ENCODE data around the gene ATL1.
A peak's percentile ranks its signal among the peaks of the same experiment; 100 is the strongest.
"Not testable (repeated sequence)": the region's sequence is repeated elsewhere in the genome, so short reads cannot be mapped to it uniquely, and the experiment has no call there.

Gene ATL1

DNA sequence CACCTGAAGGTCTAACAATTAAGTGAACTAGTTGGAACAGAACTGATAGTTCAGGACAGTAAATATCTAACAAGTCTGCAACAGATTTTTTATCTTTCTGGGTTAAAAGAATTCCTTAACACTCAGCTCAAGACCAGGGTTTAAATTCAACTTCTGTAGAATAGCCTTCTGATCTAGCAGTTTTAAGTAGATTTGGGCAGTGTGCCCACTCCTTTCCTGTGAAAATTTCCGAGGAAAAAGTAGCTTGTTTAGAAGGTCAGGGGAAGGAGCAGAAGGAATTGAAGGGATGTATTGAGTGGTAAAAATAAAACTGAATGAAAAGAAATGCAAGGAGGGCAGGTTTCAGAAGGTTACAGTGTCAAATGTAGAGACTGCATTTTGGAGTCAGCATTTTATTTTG, 45.8 kb downstream of the ATL1 start:
- no peak for DNase-seq

- DNase-seq = no peak
These were observed 46.5 kb downstream of the ATL1 start for GRCh38 chr14:50606468-50606867.

GRCh38 chr14:50607181-50607580, 47.2 kb downstream of the ATL1 start:
- DNase-seq = no peak

DNA sequence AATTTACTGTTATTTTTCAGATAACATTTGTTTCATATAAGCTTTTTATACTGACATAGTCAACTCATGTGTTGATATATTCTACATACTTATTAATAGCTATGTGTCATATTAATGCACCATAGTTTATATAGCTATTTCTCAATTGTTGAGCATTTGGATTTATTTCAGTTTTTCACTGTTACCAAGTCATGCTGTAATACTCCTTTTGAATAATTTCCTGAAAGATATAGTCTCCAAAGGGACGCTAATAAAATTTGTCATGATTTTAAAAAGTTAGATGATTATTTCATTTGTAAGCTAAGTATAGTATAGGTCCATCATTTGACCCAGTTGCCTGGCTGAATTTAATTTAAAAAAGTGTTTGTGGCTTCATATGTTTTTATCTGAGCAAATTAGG, 47.8 kb downstream of the ATL1 start:
- DNase-seq = no peak

- no peak for DNase-seq
These were observed 48.4 kb downstream of the ATL1 start for GRCh38 chr14:50608302-50608851.

DNA sequence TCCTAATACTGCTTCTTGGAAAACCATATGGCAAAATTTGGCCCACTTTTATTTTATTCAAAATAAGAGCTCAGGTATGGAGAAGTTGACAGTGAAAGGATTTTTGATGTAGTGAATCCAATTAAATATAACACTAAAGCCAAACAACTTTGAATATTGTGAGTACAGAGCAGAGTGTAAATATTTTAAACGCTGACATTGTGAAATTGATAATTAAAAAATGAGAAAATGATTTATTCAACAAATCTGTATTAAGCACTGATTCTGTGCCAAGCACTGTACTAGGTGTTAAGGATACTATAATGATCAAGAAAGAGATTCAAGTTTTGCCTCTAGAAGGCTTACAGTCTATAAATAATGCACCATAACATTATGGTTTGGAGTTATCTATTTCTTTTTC, 50.5 kb downstream of the ATL1 start:
- DNase-seq = no peak

GRCh38 chr14:50612806-50613205, 52.9 kb downstream of the ATL1 start:
- DNase-seq = no peak

DNA sequence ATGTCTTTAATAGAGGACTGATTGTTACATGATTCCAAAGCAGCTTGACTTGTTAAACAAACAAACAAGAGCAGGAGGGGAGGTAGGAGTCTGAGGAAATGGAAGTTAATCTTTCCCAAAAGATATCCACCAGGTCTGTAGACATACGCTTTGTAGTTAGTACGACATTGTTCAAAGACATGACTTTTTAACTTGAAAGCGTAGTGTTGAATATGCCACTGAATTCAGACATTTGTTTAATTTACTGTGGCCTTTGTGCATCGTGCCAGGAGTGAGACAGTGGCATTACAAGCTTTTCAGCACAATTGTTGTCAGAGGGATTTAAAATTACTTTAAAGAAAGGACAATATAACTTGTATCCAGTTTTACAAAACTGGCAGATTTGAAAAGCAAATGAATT, 55.1 kb downstream of the ATL1 start:
- no peak for DNase-seq

- DNase-seq = no peak
These were observed 55.6 kb downstream of the ATL1 start for GRCh38 chr14:50615552-50615951.

- no peak for DNase-seq
These were observed 56.3 kb downstream of the ATL1 start for GRCh38 chr14:50616275-50616674.

DNA sequence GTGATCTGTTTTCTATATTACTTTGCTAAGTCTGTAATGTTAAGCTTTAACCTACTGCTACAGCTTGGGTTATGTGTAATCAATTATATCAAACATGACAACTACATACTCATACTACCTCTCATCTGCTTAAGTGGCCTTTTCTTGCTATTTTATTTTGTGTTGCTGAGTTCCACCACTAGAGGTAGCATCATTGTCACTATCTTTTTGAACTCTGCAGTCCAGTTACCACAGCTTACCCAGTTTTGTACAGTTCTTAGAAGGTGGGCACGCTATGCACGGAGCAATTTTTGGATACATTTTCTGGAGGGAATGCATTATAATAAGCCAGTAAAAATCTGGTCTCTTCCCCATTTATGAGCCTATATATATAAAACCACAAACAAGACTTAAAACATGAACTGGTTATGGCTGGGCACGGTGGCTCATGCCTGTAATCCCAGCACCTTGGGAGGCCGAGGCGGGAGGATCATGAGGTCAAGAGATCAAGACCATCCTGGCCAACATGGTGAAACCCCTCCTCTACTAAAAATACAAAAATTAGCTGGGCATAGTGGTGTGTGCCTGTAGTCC, 59.7 kb downstream of the ATL1 start:
- DNase-seq = peak; percentile 52

DNA sequence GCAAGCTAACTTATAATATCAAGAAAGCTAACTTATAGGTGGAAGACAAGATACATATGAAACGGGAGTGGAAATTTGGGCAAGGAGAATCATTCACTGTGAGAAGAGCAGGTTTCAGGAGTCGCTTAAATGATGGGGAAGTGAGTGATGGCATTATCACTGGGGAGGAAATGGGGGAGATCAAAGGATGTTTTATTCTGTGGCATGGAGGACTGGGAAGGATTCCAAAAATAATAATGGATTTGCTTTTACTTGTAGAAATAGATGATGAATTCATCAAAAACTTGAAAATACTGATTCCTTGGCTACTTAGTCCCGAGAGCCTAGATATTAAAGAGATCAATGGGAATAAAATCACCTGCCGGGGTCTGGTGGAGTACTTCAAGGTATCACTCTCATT, 60.4 kb downstream of the ATL1 start:
- no peak for DNase-seq

GRCh38 chr14:50622978-50623377, 63.0 kb downstream of the ATL1 start:
- DNase-seq = no peak

DNA sequence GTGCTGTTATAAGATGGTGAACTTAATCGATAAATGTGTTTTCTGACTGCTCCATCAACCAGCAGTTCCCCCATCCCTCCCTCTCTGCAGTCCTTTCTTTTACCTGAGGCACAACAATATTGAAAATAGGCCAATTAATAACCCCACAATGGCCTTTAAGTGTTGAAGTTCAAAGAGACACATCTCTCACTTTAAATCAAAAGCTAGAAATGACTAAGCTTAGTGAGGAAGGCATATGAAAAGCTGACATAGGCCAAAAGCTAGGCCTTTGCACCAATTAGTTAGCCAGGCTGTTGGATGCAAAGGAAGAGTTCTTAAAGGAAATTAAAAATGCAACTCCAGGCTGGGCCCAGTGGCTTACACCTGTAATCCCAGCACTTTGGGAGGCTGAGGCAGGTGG, 64.5 kb downstream of the ATL1 start:
- DNase-seq = no peak

- not testable (repeated sequence) for DNase-seq
These were observed 65.0 kb downstream of the ATL1 start for GRCh38 chr14:50624947-50625346.

DNA sequence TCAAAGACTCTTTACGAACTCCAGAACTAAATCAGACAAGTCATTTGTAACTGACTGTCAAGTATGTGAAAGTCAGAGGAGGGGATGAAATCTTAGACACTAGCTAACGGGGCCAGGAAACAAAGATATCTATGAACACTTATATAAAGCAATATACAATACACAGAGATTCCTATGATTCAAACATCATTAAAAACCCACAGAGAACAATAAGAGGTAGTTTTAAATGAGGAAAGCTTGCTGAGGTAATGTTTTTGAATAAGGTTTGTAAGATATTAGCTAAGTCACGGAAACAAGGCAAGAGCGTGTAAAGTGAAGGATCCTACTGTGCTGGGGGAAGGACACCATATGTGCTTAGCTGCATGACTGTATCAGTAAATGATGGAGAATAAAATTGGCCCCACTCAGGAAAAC, 71.5 kb downstream of the ATL1 start:
- no peak for DNase-seq

- DNase-seq = no peak
These were observed 74.0 kb downstream of the ATL1 start for GRCh38 chr14:50633954-50634353.

DNA sequence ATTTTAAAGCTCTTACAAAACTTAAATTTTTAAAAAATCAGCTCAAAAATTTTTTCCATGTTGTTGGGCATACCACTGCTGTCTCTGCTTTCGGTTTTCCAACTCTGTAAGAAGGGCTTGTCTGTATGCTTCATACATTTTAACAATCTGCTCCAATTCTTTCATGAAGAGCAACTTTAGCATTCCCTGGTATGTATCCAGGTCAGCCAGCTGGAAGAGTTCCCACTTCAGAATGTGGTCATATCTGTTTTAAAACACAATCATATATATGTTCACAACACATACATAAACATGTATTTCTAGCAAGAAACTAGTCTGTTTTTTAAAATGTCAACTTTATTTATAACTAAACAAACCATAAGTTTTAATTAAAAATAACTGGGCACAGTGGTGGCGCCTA, 75.2 kb downstream of the ATL1 start:
- no peak for DNase-seq

GRCh38 chr14:50647282-50647681, 87.3 kb downstream of the ATL1 start:
- DNase-seq = no peak

GRCh38 chr14:50647753-50648152, 87.8 kb downstream of the ATL1 start:
- no peak for DNase-seq

DNA sequence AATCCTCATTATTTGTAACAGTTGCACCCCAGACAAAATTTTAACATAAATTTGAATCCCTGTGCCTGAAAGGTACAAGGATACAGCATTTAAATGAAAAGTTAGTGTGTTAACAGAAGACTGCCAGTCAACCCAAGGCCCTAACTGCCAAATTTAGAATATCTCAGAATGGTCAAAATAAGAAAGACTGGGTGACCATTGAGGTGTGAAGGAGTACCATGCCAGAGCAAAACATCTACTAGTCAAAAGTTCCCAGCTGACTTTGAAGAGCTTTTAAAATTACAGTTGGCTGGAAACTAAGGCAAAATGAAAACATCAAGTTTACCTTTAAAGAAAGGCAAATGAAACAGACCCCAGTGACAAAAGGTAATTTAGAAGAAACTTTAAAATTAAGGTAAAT, 89.7 kb downstream of the ATL1 start:
- no peak for DNase-seq

- DNase-seq = no peak
These were observed 96.8 kb downstream of the ATL1 start for GRCh38 chr14:50656776-50657175.

- DNase-seq = no peak
These were observed 97.8 kb downstream of the ATL1 start for GRCh38 chr14:50657753-50658152.

DNA sequence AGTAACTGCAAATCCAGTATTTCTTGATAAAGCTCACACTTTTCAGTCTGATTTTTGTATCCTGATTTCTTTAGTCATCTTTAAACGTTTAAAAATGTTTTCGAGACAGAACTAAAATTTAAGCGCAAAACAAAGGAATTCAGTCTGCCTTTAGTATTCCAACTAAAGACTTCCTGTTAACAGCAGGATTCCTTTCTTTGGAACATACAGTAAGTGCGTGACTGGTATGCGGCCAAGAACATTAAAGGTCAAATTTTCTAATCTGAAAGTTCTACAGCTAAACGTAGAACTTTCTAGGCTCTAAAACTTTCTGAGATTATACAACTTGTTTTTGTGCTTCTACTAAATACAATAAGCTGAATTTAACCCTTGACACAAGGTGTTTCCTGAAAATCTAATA, 98.3 kb downstream of the ATL1 start:
- DNase-seq = no peak

DNA sequence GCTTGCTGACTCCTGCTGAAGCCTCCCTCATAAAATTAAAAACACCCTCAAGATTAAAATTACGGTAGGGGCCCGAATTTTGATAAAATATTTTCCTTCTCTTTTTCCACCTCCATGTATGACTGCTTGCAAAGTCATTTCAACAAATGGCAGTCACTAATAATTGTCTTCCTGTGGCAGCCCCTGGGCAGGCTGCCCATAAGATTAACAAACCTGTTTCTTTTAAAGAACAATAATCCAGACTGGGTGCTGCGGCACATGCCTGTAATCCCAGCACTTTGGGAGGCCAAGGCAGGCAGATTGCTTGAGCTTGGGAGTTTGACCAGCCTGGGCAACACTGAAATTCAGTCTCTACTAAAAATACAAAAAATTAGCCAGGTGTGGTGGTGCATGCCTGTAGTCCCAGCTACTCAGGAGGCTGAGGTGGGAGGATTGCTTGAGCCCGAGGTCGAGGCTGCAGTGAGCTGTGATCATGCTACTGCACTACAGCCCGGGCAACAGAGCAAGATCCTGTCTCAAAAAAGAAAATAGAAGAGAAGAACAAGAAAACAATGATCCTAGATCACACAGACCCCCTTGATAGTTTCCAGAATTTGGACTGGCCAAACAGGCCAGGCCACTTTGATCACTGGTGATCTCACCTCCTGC, 99.5 kb downstream of the ATL1 start:
- DNase-seq = peak; percentile 16
